Activated naive CD8-positive, alpha-beta T cell (primary cell): ENCODE results near the gene SAFB.
"Not testable (repeated sequence)": the region's sequence is repeated elsewhere in the genome, so short reads cannot be mapped to it uniquely, and the experiment has no call there.

Experiments used
- H3K27ac Mint-ChIP-seq: one replicate; pipeline ENCODE4 v1.8.0; 2021; ENCODE audit warnings: mixed read lengths
- H3K27me3 Mint-ChIP-seq: one replicate; pipeline ENCODE4 v1.8.0; 2021; ENCODE audit warnings: mixed read lengths
- H3K36me3 Mint-ChIP-seq: one replicate; pipeline ENCODE4 v1.8.0; 2021; ENCODE audit warnings: mixed read lengths
- H3K4me1 Mint-ChIP-seq: one replicate; pipeline ENCODE4 v1.8.0; 2021; ENCODE audit warnings: low read depth, mixed read lengths
- H3K4me3 Mint-ChIP-seq: one replicate; pipeline ENCODE4 v1.8.0; 2021; ENCODE audit warnings: mild to moderate bottlenecking, mixed read lengths
- H3K9me3 Mint-ChIP-seq: one replicate; pipeline ENCODE4 v1.8.0; 2021; ENCODE audit warnings: low read depth, mixed read lengths

Gene SAFB

GRCh38 chr19:5590865-5591154, 32.1 kb upstream of the SAFB start:
- H3K27ac Mint-ChIP-seq, result no peak overlapping the region
- no peak overlapping the region for H3K4me3 Mint-ChIP-seq
- peaks cover 6% of the 10 kb centered on the region for H3K4me1 Mint-ChIP-seq
- no peaks in the 10 kb centered on the region for H3K9me3 Mint-ChIP-seq
- H3K27me3 Mint-ChIP-seq, result no peaks in the 10 kb centered on the region
- H3K36me3 Mint-ChIP-seq, result peaks cover 5% of the 10 kb centered on the region

DNA sequence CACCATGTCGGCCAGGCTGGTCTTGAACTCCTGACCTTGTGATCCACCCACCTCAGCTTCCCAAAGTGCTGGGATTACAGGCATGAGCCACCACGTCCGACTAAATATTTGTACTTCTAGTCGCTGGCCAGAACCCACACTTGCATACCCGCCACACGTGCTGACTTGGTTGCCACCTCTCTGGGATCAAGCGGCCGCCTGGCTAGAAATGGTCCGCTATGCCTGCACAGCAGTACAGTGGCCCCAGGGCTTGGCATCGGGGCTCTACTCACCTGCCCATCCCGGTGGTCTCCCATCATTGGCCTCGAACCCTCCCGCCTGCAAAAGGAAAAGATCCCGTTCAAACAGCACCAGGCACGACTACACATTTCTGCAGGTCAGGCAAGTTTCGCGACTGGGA, 31.4 kb upstream of the SAFB start:
- Mint-ChIP-seq H3K4me1 (peaks cover 3% of the 10 kb centered on the region), H3K9me3 (no peaks in the 10 kb centered on the region), H3K27me3 (no peaks in the 10 kb centered on the region), H3K27ac (no peak overlapping the region), H3K4me3 (no peak overlapping the region), H3K36me3 (peaks cover 5% of the 10 kb centered on the region)

GRCh38 chr19:5592531-5593342, 30.1 kb upstream of the SAFB start:
- Mint-ChIP-seq H3K9me3 (no peaks in the 10 kb centered on the region), H3K4me3 (no peak overlapping the region), H3K36me3 (peaks cover 3% of the 10 kb centered on the region), H3K27ac (no peak overlapping the region), H3K27me3 (no peaks in the 10 kb centered on the region), H3K4me1 (no peaks in the 10 kb centered on the region)

GRCh38 chr19:5593343-5594255, 29.3 kb upstream of the SAFB start:
- H3K4me1 Mint-ChIP-seq, result no peaks in the 10 kb centered on the region
- peaks cover 3% of the 10 kb centered on the region for H3K36me3 Mint-ChIP-seq
- no peaks in the 10 kb centered on the region for H3K9me3 Mint-ChIP-seq
- no peaks in the 10 kb centered on the region for H3K27me3 Mint-ChIP-seq
- H3K4me3 Mint-ChIP-seq, result no peak overlapping the region
- no peak overlapping the region for H3K27ac Mint-ChIP-seq

DNA sequence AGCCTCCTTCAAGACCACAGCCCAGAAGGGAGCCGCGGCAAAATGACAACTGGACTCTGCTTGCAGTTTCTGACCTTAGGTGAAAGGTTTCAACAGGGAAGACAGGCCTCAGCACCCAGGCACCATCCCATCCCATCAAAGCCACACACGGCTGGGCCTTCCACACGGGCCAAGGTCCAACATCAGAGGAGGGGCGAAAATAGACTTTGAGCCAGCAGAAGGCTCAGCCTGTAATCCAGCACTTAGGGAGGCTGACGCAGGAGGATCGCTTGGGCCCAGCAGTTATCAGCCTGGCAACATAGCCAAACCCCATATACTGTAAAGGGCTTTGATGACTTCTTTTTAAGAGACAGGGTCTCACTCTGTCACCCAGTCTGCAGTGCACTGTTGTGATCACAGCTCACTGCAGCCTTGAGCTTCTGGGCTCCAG, 28.3 kb upstream of the SAFB start:
- no peak overlapping the region for H3K4me3 Mint-ChIP-seq
- H3K4me1 Mint-ChIP-seq, result no peaks in the 10 kb centered on the region
- H3K36me3 Mint-ChIP-seq, result peaks cover 3% of the 10 kb centered on the region
- no peaks in the 10 kb centered on the region for H3K9me3 Mint-ChIP-seq
- no peaks in the 10 kb centered on the region for H3K27me3 Mint-ChIP-seq
- H3K27ac Mint-ChIP-seq, result no peak overlapping the region

- no peak overlapping the region for H3K4me3 Mint-ChIP-seq
- H3K27me3 Mint-ChIP-seq, result no peaks in the 10 kb centered on the region
- peaks cover 5% of the 10 kb centered on the region for H3K36me3 Mint-ChIP-seq
- H3K27ac Mint-ChIP-seq, result no peak overlapping the region
- no peaks in the 10 kb centered on the region for H3K9me3 Mint-ChIP-seq
- no peaks in the 10 kb centered on the region for H3K4me1 Mint-ChIP-seq
Observed at GRCh38 chr19:5595129-5595528, 27.8 kb upstream of the SAFB start.

- H3K27me3 Mint-ChIP-seq, result no peaks in the 10 kb centered on the region
- no peaks in the 10 kb centered on the region for H3K4me1 Mint-ChIP-seq
- peaks cover 8% of the 10 kb centered on the region for H3K36me3 Mint-ChIP-seq
- no peaks in the 10 kb centered on the region for H3K9me3 Mint-ChIP-seq
- H3K27ac Mint-ChIP-seq, result no peak overlapping the region
- no peak overlapping the region for H3K4me3 Mint-ChIP-seq
Observed at GRCh38 chr19:5595745-5596144, 27.1 kb upstream of the SAFB start.

- H3K36me3 Mint-ChIP-seq, result peaks cover 6% of the 10 kb centered on the region
- H3K4me1 Mint-ChIP-seq, result peaks cover 5% of the 10 kb centered on the region
- no peak overlapping the region for H3K4me3 Mint-ChIP-seq
- H3K27me3 Mint-ChIP-seq, result no peaks in the 10 kb centered on the region
- no peaks in the 10 kb centered on the region for H3K9me3 Mint-ChIP-seq
- no peak overlapping the region for H3K27ac Mint-ChIP-seq
Observed at GRCh38 chr19:5600797-5601196, 22.1 kb upstream of the SAFB start.

DNA sequence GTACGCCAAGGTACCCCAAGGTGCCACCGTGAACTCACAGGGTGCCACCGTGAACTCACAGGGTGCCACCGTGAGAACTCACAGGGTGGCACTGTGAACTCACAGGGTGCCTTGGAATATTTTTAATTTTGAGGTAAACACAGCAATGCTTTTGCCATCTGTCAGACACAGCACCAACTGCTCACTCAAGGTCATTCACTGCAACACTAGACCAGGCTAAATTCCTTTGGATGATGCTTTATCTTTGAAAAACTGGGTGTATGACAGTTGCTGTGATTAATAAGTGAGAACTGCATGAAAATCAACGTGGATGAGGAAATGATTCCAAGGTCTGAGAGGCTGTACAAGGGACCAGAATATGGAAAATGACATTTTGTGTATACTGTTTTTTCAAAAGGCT, 19.3 kb upstream of the SAFB start:
- H3K27ac Mint-ChIP-seq, result no peak overlapping the region
- H3K36me3 Mint-ChIP-seq, result peaks cover 6% of the 10 kb centered on the region
- no peaks in the 10 kb centered on the region for H3K27me3 Mint-ChIP-seq
- H3K4me3 Mint-ChIP-seq, result no peak overlapping the region
- H3K9me3 Mint-ChIP-seq, result no peaks in the 10 kb centered on the region
- peaks cover 17% of the 10 kb centered on the region for H3K4me1 Mint-ChIP-seq

- no peaks in the 10 kb centered on the region for H3K9me3 Mint-ChIP-seq
- H3K27me3 Mint-ChIP-seq, result no peaks in the 10 kb centered on the region
- H3K4me1 Mint-ChIP-seq, result peaks cover 18% of the 10 kb centered on the region
Observed at GRCh38 chr19:5605362-5605761, 17.5 kb upstream of the SAFB start.

DNA sequence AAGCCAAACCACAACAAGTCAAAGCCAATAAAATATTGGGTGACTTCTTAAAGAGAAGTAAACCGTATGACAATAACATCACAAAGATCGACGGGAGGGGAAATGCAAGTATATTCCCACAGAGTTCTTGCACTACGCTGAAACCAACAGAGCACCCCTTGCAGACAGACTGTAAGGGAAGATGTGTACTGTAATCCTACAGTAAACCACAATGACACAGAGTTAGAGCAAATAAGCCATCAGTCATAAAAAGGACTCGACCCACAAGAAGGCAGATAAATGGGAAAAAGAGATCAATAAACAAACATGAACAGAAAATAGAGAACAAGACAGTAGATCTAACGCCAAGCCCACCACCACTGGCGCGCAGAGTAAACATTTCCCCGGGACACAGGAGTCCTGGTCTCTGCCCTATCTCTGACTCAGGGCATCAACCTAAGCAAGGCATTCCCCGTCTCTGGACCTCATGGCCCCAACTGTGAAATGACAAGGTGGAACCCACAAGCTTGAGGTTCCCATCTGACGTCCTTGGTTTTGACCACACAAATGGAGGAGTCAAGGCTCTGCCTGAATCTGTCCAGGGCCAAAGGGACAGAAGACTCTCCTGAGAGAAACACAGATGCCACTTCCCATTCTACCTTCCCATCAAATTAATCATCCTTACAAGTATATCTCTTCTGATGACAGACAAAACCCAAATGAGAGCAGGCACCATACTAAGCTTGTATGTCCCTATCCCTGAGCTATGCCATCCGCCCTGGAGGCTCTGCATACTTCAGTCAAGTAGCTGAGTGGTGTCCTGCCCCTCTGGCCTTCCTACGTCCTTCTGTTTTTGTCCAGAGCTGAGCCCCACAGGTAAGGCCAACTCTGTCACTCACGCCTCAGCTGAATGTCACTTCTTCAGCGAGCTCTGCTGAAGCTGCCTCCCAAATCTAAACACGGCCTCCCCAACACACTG, 15.3 kb upstream of the SAFB start:
- H3K4me3 Mint-ChIP-seq, result no peak overlapping the region
- H3K36me3 Mint-ChIP-seq, result no peaks in the 10 kb centered on the region
- H3K27me3 Mint-ChIP-seq, result no peaks in the 10 kb centered on the region
- no peak overlapping the region for H3K27ac Mint-ChIP-seq
- no peaks in the 10 kb centered on the region for H3K9me3 Mint-ChIP-seq
- H3K4me1 Mint-ChIP-seq, result peaks cover 20% of the 10 kb centered on the region

More at GRCh38 chr19:5605362-5605761, 17.5 kb upstream of the SAFB start:
- H3K4me3 Mint-ChIP-seq, result no peak overlapping the region
- peaks cover 2% of the 10 kb centered on the region for H3K36me3 Mint-ChIP-seq
- H3K27ac Mint-ChIP-seq, result no peak overlapping the region

GRCh38 chr19:5608291-5608690, 14.6 kb upstream of the SAFB start:
- Mint-ChIP-seq H3K27ac (no peak overlapping the region), H3K4me1 (peaks cover 20% of the 10 kb centered on the region), H3K27me3 (no peaks in the 10 kb centered on the region), H3K4me3 (no peak overlapping the region), H3K36me3 (peaks cover 5% of the 10 kb centered on the region), H3K9me3 (no peaks in the 10 kb centered on the region)

DNA sequence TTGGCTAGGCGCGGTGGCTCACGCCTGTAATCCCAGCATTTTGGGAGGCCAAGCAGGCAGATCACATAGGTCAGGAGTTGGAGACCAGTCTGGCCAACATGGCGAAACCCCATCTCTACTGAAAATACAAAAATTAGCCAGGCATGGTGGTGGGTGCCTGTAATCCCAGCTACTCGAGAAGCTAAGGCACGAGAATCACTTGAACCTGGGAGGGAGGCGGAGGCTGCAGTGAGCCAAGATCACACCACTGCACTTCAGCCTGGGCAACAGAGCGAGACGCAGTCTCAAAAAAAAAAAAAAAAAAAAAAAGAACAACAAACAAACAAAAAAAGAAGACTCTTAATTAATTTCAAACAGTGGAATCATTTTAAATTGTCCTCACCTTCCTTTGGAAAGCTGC, 14.1 kb upstream of the SAFB start:
- not testable (repeated sequence) for H3K4me3 Mint-ChIP-seq, H3K27ac Mint-ChIP-seq, H3K9me3 Mint-ChIP-seq, H3K27me3 Mint-ChIP-seq, H3K36me3 Mint-ChIP-seq
- peaks cover 22% of the 10 kb centered on the region for H3K4me1 Mint-ChIP-seq

DNA sequence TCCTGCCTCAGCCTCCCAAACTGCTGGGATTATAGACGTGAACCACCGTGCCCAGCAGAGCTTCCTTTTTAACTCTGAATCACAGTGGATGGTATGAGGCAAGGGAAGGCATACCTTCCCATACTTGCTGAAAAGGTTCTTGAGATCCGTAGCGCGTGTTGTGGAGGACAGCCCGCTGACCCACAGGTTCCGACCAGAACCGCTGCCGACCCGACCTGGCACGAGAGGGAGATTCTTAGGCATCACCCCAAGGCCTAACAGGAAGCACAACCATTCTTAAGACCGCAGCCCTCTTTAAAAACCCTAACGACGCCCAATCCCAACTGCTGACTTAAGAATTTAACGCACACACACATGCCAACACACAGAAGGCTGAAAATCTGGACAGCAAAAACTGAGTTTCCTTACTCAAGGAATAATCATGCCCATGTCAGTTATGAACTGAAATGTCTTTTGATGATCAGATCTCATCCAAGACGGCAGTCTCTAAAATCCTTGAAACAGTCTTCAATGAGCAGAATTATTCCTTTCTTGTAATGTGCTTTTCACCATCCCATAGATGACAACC, 12.9 kb upstream of the SAFB start:
- Mint-ChIP-seq H3K4me3 (no peak overlapping the region), H3K4me1 (peaks cover 22% of the 10 kb centered on the region), H3K9me3 (no peaks in the 10 kb centered on the region), H3K36me3 (peaks cover 5% of the 10 kb centered on the region), H3K27ac (no peak overlapping the region), H3K27me3 (no peaks in the 10 kb centered on the region)
